DOHH2 (cell line): ENCODE data around the gene COMT.

Source experiments
- H3F3A ChIP-seq: fragments of 200-600 bp; sonication (generic), shearing (Covaris generic); 2 replicates; pipeline ENCODE4 v1.6.0; 2016; ENCODE audit warnings: antibody characterized with exemption, mild to moderate bottlenecking; ENCODE audit not compliant: control insufficient read depth, insufficient read depth
- H3K27ac ChIP-seq: fragments of 200-600 bp; sonication (generic); 2 replicates; pipeline ENCODE4 v1.5.1; 2014; ENCODE audit warnings: low read depth, mild to moderate bottlenecking, low read length, moderate library complexity
- H3K27me3 ChIP-seq: fragments of 200-600 bp; sonication (generic); 2 replicates; pipeline ENCODE4 v1.6.1; 2014; ENCODE audit warnings: mild to moderate bottlenecking, low read length, mixed read lengths; ENCODE audit not compliant: control insufficient read depth
- H3K36me3 ChIP-seq: fragments of 200-600 bp; sonication (generic); 2 replicates; pipeline ENCODE4 v1.6.1; 2014; ENCODE audit warnings: mild to moderate bottlenecking, low read length, moderate library complexity, mixed read lengths; ENCODE audit not compliant: control insufficient read depth
- H3K4me1 ChIP-seq: fragments of 200-600 bp; sonication (generic); 2 replicates; pipeline ENCODE4 v1.6.1; 2014; ENCODE audit warnings: mild to moderate bottlenecking, low read length, mixed read lengths; ENCODE audit not compliant: control insufficient read depth
- H3K4me2 ChIP-seq: fragments of 200-600 bp; sonication (generic); 2 replicates; pipeline ENCODE4 v1.6.0; 2014; ENCODE audit warnings: mild to moderate bottlenecking, low read length, moderate library complexity
- H3K4me3 ChIP-seq: fragments of 200-600 bp; sonication (generic); 2 replicates; pipeline ENCODE4 v1.5.1; 2014; ENCODE audit warnings: mild to moderate bottlenecking, low read length, mixed read lengths
- H3K79me2 ChIP-seq: fragments of 200-600 bp; sonication (generic); 2 replicates; pipeline ENCODE4 v1.6.1; 2014; ENCODE audit warnings: mild to moderate bottlenecking, low read length, mixed read lengths; ENCODE audit not compliant: control insufficient read depth
- H3K9me2 ChIP-seq: fragments of 200-600 bp; sonication (generic); replicated peaks from 2 replicates; pipeline ENCODE4 v1.6.1; 2014; ENCODE audit warnings: mild to moderate bottlenecking, low read length, mixed read lengths; ENCODE audit not compliant: control insufficient read depth
- H3K9me3 ChIP-seq: fragments of 200-600 bp; sonication (generic); 2 replicates; pipeline ENCODE4 v1.6.1; 2014; ENCODE audit warnings: antibody characterized with exemption, low read length, mixed read lengths; ENCODE audit not compliant: control insufficient read depth, insufficient read depth
- H4K20me1 ChIP-seq: fragments of 200-600 bp; sonication (generic); 2 replicates; pipeline ENCODE4 v1.6.0; 2014; ENCODE audit warnings: low read depth, mild to moderate bottlenecking, antibody characterized with exemption, low read length, moderate library complexity; ENCODE audit not compliant: control insufficient read depth, insufficient read depth
- CTCF ChIP-seq: fragments of 200-600 bp; sonication (generic); IDR thresholded peaks from one replicate; pipeline ENCODE4 v1.5.1; 2014; ENCODE audit warnings: antibody characterized with exemption, mild to moderate bottlenecking, low read depth, low read length; ENCODE audit not compliant: poor library complexity, severe bottlenecking
- EZH2phosphoT487 ChIP-seq: fragments of 200-600 bp; sonication (generic); IDR thresholded peaks from 2 replicates; pipeline ENCODE4 v1.6.1; 2017; ENCODE audit warnings: borderline replicate concordance, mild to moderate bottlenecking, antibody characterized with exemption, low read length, moderate library complexity, mixed read lengths

The COMT gene

GRCh38 chr22:19992481-19992911 is 50.9 kb downstream of the COMT start:
- Histone ChIP-seq H3K4me2 (no peak overlapping the region), H3K27ac (no peak overlapping the region), H3K9me2 (no peaks in the 10 kb centered on the region), H3K27me3 (no peaks in the 10 kb centered on the region; the same call in 1 of the 2 replicates), H3K79me2 (no peaks in the 10 kb centered on the region), H3K36me3 (no peaks in the 10 kb centered on the region), H3K4me1 (no peaks in the 10 kb centered on the region), H3K4me3 (no peak overlapping the region), H3F3A (no peaks in the 10 kb centered on the region), H3K9me3 (no peaks in the 10 kb centered on the region), H4K20me1 (no peaks in the 10 kb centered on the region)
- TF ChIP-seq EZH2phosphoT487: no peak
- no peak for TF ChIP-seq CTCF

GRCh38 chr22:19992921-19993355 is 51.4 kb downstream of the COMT start:
- Histone ChIP-seq H3K9me3 (no peaks in the 10 kb centered on the region), H3K4me1 (no peaks in the 10 kb centered on the region), H3K4me2 (no peak overlapping the region), H3K4me3 (no peak overlapping the region), H3K27ac (no peak overlapping the region), H4K20me1 (no peaks in the 10 kb centered on the region), H3K9me2 (no peaks in the 10 kb centered on the region), H3K79me2 (no peaks in the 10 kb centered on the region), H3F3A (no peaks in the 10 kb centered on the region), H3K36me3 (no peaks in the 10 kb centered on the region), H3K27me3 (no peaks in the 10 kb centered on the region; the same call in 1 of the 2 replicates)
- TF ChIP-seq CTCF (no peak), EZH2phosphoT487 (no peak)

- Histone ChIP-seq H3K36me3 (no peaks in the 10 kb centered on the region), H3K4me1 (no peaks in the 10 kb centered on the region), H3F3A (no peaks in the 10 kb centered on the region), H3K9me2 (no peaks in the 10 kb centered on the region), H3K4me3 (no peak overlapping the region), H3K27ac (no peak overlapping the region), H3K4me2 (no peak overlapping the region), H3K27me3 (no peaks in the 10 kb centered on the region; the same call in 1 of the 2 replicates), H3K79me2 (no peaks in the 10 kb centered on the region), H4K20me1 (no peaks in the 10 kb centered on the region), H3K9me3 (no peaks in the 10 kb centered on the region)
- TF ChIP-seq CTCF: no peak
- no peak for TF ChIP-seq EZH2phosphoT487
Measured at GRCh38 chr22:19993926-19994325, 52.4 kb downstream of the COMT start.
